SK-N-SH (cell line): ENCODE data around the gene ARHGEF28.

Experiments
- CTCF ChIP-seq: fragments of 200-600 bp; sonication (generic); IDR thresholded peaks from 2 replicates; pipeline ENCODE4 v1.6.1; 2017; ENCODE audit warnings: antibody characterized with exemption, mild to moderate bottlenecking, moderate library complexity
- EP300 ChIP-seq, 2 experiments: IDR thresholded peaks; 2 replicates each; pipeline versions ENCODE4 v1.4.0 to v1.6.1; 2012; ENCODE audit warnings: borderline replicate concordance in 1 of 2, low read depth in 1 of 2, low read length in 1 of 2
- FOXJ3 ChIP-seq: sonication (generic); formaldehyde crosslinking; IDR thresholded peaks from 2 replicates; pipeline ENCODE4 v1.5.1; 2020; ENCODE audit warnings: mild to moderate bottlenecking, missing genetic modification reagents
- JUND ChIP-seq: IDR thresholded peaks from 2 replicates; pipeline ENCODE4 v1.4.0; 2012
- USF1 ChIP-seq: IDR thresholded peaks from 2 replicates; pipeline ENCODE4 v1.4.0; 2012; ENCODE audit warnings: low read depth, borderline replicate concordance
- YY1 ChIP-seq: IDR thresholded peaks from 2 replicates; pipeline ENCODE4 v1.4.0; 2012; ENCODE audit warnings: low read depth, mild to moderate bottlenecking

- TF ChIP-seq YY1 (no peak), FOXJ3 (CRISPR knock-in tag) (no peak), EP300 (IDR thresholded peaks at IDR 0.05; ENCODE audit: borderline replicate concordance in 1 of 2, low read depth in 1 of 2, low read length in 1 of 2) (no peak), USF1 (no peak), CTCF (no peak), JUND (no peak)
These were observed 122.8 kb downstream of the ARHGEF28 start for GRCh38 chr5:73748510-73749400.
